HG02623 (cell line): ENCODE measurements around the gene RNASE7.

ENCODE experiments used
- ATAC-seq: cut with Tn5 transposase; IDR thresholded peaks from one replicate; pipeline ENCODE4 v1.9.1; 2021; ENCODE audit warnings: moderate library complexity; ENCODE audit not compliant: unreplicated experiment

RNASE7 gene

DNA sequence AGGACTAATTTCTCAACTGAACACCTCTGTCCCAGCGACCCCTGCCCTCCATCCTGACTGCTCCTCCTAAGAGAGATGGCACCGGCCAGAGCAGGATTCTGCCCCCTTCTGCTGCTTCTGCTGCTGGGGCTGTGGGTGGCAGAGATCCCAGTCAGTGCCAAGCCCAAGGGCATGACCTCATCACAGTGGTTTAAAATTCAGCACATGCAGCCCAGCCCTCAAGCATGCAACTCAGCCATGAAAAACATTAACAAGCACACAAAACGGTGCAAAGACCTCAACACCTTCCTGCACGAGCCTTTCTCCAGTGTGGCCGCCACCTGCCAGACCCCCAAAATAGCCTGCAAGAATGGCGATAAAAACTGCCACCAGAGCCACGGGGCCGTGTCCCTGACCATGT lies 756 bp downstream of the RNASE7 start:
- no peak for ATAC-seq

DNA sequence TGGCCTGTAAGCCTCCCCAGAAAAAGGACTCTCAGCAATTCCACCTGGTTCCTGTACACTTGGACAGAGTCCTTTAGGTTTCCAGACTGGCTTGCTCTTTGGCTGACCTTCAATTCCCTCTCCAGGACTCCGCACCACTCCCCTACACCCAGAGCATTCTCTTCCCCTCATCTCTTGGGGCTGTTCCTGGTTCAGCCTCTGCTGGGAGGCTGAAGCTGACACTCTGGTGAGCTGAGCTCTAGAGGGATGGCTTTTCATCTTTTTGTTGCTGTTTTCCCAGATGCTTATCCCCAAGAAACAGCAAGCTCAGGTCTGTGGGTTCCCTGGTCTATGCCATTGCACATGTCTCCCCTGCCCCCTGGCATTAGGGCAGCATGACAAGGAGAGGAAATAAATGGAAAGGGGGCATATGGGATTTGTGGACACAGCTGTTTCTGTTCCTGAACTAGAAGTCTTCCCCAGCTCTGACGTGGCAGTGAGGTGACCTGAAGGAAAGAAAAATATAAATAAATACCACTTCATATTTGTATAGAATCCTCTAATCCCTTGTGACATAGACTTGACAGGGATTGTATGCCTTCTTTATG lies 1.3 kb downstream of the RNASE7 start:
- ATAC-seq: no peak

- ATAC-seq: no peak
These were observed 1.9 kb downstream of the RNASE7 start for GRCh38 chr14:21043974-21044618.

DNA sequence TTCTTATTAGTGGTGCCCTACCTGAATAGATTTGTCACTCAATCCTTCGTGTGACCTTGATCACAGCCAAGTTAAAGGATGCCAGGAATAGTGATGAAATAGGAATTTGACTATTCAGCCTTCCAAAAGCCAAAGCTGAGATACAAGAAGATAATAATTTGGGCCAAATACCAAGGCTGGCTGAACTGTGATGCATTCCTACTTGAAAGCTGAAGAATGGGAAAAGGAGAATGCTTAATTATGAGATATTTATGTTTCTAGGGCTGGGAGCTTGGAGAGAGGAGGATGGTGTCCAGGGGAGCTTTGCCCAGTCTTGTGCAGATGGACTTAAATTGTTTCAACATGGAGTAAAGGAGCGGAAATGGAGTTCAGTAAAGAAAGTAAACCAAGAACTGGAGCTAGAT lies 5.2 kb downstream of the RNASE7 start:
- no peak for ATAC-seq

GRCh38 chr14:21048638-21049037 lies 6.5 kb downstream of the RNASE7 start:
- ATAC-seq: no peak

- ATAC-seq: no peak
These were observed 7.1 kb downstream of the RNASE7 start for GRCh38 chr14:21049271-21049673.

DNA sequence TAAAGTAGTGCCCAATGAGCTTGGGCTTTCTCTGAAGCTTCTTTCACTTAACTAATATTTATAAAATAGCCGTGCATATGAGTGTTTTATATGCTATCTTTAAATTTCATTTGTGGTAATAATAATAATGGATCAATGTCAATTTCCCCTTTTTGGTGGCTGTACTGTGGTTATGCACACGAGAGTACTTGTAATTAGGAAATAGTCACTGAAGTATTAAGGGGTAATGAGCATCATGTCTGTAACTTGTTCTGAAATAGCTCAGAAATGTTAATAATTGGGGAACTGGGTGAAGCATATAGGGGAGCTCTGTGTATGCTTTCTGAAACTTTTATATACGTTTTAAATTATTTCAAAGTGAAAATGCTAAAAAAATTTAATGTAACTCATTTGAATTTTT lies 8.4 kb downstream of the RNASE7 start:
- ATAC-seq: no peak

- ATAC-seq: no peak
These were observed 11.3 kb downstream of the RNASE7 start for GRCh38 chr14:21053184-21054122.

DNA sequence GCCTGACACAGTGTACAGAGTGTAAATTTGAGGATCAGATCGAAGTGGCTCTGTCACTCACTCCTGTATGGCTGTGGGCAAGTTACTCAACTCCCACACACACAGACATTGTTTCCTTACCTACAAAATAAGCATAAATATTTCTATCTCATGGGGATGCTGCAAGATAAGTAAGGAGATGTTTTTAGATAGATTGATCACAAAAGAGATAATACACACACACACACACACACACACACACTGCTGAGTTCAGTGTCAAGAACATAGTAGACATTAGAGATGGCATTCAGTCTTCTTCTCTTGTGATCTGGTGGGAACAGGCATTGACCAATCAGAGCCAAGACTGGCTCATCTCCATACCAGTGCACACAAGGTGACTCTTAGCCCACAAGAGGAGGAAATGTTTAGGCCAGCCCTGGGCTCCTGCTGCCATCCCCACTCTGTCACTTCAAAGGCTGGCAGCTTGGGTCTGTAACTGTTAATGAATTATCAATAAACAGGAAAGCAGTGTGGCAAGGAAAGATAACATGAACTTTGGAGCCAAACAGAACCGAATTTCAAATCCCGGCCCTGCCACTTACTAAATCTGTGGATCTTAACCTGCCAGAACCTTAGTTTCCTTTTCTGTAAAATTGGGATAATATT lies 12.1 kb downstream of the RNASE7 start:
- no peak for ATAC-seq

DNA sequence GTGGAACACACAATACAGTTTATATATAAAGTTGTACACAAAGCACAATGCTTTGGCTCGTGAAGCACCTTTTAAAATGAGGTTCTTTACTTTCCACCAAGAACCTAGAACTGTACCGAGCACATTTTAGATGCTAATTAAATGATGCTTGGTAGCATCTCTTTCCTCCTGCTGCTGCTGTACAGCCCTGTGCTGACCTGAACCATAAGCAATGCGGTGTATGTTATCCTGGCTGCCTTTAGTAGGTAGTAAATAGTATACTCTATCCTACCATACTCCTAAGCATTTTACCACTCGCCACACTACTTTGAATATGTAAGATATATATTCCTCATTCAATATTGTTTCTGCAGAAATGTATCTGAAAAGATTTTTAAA lies 12.6 kb downstream of the RNASE7 start:
- no peak for ATAC-seq

GRCh38 chr14:21055432-21056117 lies 13.4 kb downstream of the RNASE7 start:
- ATAC-seq: no peak

- ATAC-seq: no peak
These were observed 14.5 kb downstream of the RNASE7 start for GRCh38 chr14:21056520-21057163.

GRCh38 chr14:21057803-21058675 lies 15.9 kb downstream of the RNASE7 start, which contains the start of gene RNASE8:
TSS of gene RNASE8 (plus strand) at chr14:21057822. CDS start at chr14:21057893, 71 bp downstream.
- no peak for ATAC-seq

GRCh38 chr14:21058903-21059302 lies 16.7 kb downstream of the RNASE7 start:
- no peak for ATAC-seq

- ATAC-seq: no peak
These were observed 17.9 kb downstream of the RNASE7 start for GRCh38 chr14:21059842-21060613.

DNA sequence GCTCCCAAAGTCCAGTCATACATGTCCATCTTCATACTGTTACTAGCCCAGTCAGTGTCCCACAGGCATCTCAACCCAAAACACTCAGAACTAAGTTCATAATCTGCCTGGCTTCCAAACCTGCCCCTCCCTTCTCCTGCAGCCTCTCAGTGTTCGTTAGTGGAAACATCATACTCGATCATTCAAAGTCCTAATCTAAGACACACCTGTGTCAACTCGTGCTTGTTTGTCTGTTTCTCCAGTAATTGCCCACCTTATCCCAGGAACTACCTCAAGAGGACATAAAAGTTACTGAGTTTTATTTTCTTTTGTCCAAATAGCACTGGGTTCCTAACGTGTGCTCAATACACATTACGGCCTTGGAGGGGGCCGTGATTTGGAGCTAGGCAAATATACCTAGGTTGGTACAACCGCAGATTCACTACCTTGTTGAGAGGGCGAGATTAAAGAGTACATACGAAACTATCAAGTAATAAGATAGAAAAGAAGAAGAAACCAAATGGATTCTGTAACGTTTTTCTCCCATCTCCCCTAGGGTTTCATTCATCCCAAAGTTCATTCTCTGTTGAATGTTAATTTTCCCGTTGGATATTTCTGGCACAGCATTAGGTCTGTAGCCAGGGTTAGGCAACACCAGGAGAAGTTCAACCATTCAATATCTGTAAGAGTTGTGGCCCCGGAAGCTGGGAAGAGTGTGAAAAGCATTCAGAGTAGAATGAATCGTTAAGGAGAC lies 18.6 kb downstream of the RNASE7 start:
- ATAC-seq: no peak

- ATAC-seq: no peak
These were observed 19.1 kb downstream of the RNASE7 start for GRCh38 chr14:21061347-21061668.

DNA sequence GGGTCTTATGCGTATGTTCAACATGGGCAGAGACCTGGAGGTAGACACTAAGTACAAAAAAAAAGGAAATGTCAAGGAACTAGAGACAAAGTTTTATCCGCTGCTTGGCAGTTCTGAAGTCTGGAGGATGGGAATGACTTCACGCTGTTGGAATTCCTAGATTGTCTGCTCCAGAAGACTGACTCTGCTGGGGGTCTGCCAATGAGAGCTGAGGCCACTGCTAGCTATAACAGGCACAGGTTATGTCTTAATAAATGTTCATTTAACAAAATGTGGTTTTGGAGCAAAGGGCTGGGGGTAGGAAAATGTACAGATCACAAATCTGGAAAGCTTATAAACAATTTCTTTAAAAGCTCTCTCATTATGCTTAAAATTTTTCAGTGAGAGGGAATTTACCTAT lies 21.3 kb downstream of the RNASE7 start:
- no peak for ATAC-seq
